Measurements from ENCODE around the gene RMDN2. TPM values are rescaled to one million over a fixed set of nuclear protein-coding genes. Genes with fewer than 3 reads are reported as not detected.

The RMDN2 gene
- total RNA-seq, 1 donor = 11.9 TPM

GRCh38 chr2:37877457-37878315 is 47.4 kb upstream of the RMDN2 start:
- Histone ChIP-seq H2AFZ (ENCODE audit: low read length) (peak overlapping the region; percentile 36), H3K9me3 (ENCODE audit: low read depth, low read length) (no peaks in the 10 kb centered on the region)
- peak; percentile 66 for TF ChIP-seq CTCF (IDR thresholded peaks at IDR 0.05; ENCODE audit: extremely low read depth, low read depth, low read length)

GRCh38 chr2:37878536-37878935 is 46.6 kb upstream of the RMDN2 start:
- no peak overlapping the region for H3K4me3 ChIP-seq (ENCODE audit: insufficient read depth, low read length)
- no peaks in the 10 kb centered on the region for H3K79me2 ChIP-seq (ENCODE audit: insufficient read depth, low read length)
- no peak overlapping the region for H3K4me2 ChIP-seq (ENCODE audit: insufficient read depth, low read length)
- H3K4me1 ChIP-seq (ENCODE audit: insufficient read depth, low read length) = peaks cover 3% of the 10 kb centered on the region
- no peak overlapping the region for H2AFZ ChIP-seq (ENCODE audit: low read length)
- H4K20me1 ChIP-seq (ENCODE audit: insufficient read depth, low read length) = no peaks in the 10 kb centered on the region
- no peak for TF ChIP-seq CTCF (IDR thresholded peaks at IDR 0.05; ENCODE audit: extremely low read depth, low read depth, low read length)
- no peaks in the 10 kb centered on the region for H3K36me3 ChIP-seq (ENCODE audit: insufficient read depth, low read length)
- DNase-seq (ENCODE audit: insufficient read length, low spot score, missing footprints) = no peak
- H3K27ac ChIP-seq (ENCODE audit: low read depth, low read length) = no peak overlapping the region
- H3K27me3 ChIP-seq (ENCODE audit: insufficient read depth, low read length) = no peaks in the 10 kb centered on the region
- H3K9me3 ChIP-seq (ENCODE audit: low read depth, low read length) = no peaks in the 10 kb centered on the region

More at GRCh38 chr2:37877457-37878315, 47.4 kb upstream of the RMDN2 start:
- no peaks in the 10 kb centered on the region for H3K27me3 ChIP-seq (ENCODE audit: insufficient read depth, low read length)
- H3K36me3 ChIP-seq (ENCODE audit: insufficient read depth, low read length) = no peaks in the 10 kb centered on the region
- no peaks in the 10 kb centered on the region for H3K79me2 ChIP-seq (ENCODE audit: insufficient read depth, low read length)
- H3K4me2 ChIP-seq (ENCODE audit: insufficient read depth, low read length) = peak overlapping the region; percentile 42
- no peaks in the 10 kb centered on the region for H4K20me1 ChIP-seq (ENCODE audit: insufficient read depth, low read length)
- DNase-seq (ENCODE audit: insufficient read length, low spot score, missing footprints) = no peak
- H3K27ac ChIP-seq (ENCODE audit: low read depth, low read length) = peak overlapping the region; percentile 24
- H3K4me1 ChIP-seq (ENCODE audit: insufficient read depth, low read length) = peaks cover 7% of the 10 kb centered on the region
- no peak overlapping the region for H3K4me3 ChIP-seq (ENCODE audit: insufficient read depth, low read length)

GRCh38 chr2:37880551-37880950 is 44.5 kb upstream of the RMDN2 start:
- Histone ChIP-seq H3K4me1 (ENCODE audit: insufficient read depth, low read length) (peaks cover 3% of the 10 kb centered on the region), H3K9me3 (ENCODE audit: low read depth, low read length) (no peaks in the 10 kb centered on the region), H3K27ac (ENCODE audit: low read depth, low read length) (no peak overlapping the region), H3K27me3 (ENCODE audit: insufficient read depth, low read length) (peaks cover 4% of the 10 kb centered on the region), H2AFZ (ENCODE audit: low read length) (no peak overlapping the region), H3K4me3 (ENCODE audit: insufficient read depth, low read length) (no peak overlapping the region), H3K79me2 (ENCODE audit: insufficient read depth, low read length) (no peaks in the 10 kb centered on the region), H3K36me3 (ENCODE audit: insufficient read depth, low read length) (no peaks in the 10 kb centered on the region), H4K20me1 (ENCODE audit: insufficient read depth, low read length) (no peaks in the 10 kb centered on the region), H3K4me2 (ENCODE audit: insufficient read depth, low read length) (no peak overlapping the region)
- no peak for DNase-seq (ENCODE audit: insufficient read length, low spot score, missing footprints)
- TF ChIP-seq CTCF (IDR thresholded peaks at IDR 0.05; ENCODE audit: extremely low read depth, low read depth, low read length) = peak; percentile 14

- Histone ChIP-seq H3K27ac (ENCODE audit: low read depth, low read length) (no peak overlapping the region), H3K9me3 (ENCODE audit: low read depth, low read length) (no peaks in the 10 kb centered on the region), H3K36me3 (ENCODE audit: insufficient read depth, low read length) (no peaks in the 10 kb centered on the region), H2AFZ (ENCODE audit: low read length) (no peak overlapping the region), H3K4me3 (ENCODE audit: insufficient read depth, low read length) (no peak overlapping the region), H4K20me1 (ENCODE audit: insufficient read depth, low read length) (no peaks in the 10 kb centered on the region), H3K27me3 (ENCODE audit: insufficient read depth, low read length) (peaks cover 4% of the 10 kb centered on the region), H3K79me2 (ENCODE audit: insufficient read depth, low read length) (no peaks in the 10 kb centered on the region), H3K4me1 (ENCODE audit: insufficient read depth, low read length) (peaks cover 7% of the 10 kb centered on the region), H3K4me2 (ENCODE audit: insufficient read depth, low read length) (no peak overlapping the region)
- no peak for DNase-seq (ENCODE audit: insufficient read length, low spot score, missing footprints)
- TF ChIP-seq CTCF (IDR thresholded peaks at IDR 0.05; ENCODE audit: extremely low read depth, low read depth, low read length) = no peak
Observed at GRCh38 chr2:37881397-37881796, 43.7 kb upstream of the RMDN2 start.
